Loucy (cell line): ENCODE measurements around the gene MAN1A2.

Experiments
- EZH2phosphoT487 ChIP-seq: fragments of 200-600 bp; IDR thresholded peaks from 2 replicates; pipeline ENCODE4 v1.6.1; 2018; ENCODE audit warnings: antibody characterized with exemption, mild to moderate bottlenecking, moderate library complexity, borderline replicate concordance
- TF ChIP-seq, protein P1 (sequence below): fragments of 200-600 bp; sonication (generic); conservative IDR thresholded peaks from 2 replicates; pipeline ENCODE4 v1.5.1; 2014; ENCODE audit warnings: mild to moderate bottlenecking, antibody characterized with exemption, low read length

DNA sequence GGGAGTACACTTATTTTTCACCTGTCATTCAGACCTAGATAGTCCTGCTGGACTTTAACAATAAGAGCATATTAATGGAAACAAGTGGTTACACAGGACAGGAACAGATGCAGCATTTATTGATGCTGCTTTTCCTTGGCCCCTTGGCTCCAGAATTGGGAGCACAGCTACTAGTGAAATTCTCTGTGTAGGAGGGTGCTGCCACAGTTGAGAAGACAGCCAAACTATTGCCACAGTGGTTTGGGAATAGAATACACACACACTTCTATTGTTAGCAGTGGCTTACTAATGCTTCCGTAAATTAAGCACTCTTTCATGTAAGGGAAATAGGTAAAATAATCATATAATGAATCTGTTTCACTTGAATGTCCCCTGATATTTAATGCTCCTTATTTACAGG, 133.3 kb downstream of the MAN1A2 start:
- TF ChIP-seq EZH2phosphoT487, result no peak
- TF ChIP-seq, protein P1, sequence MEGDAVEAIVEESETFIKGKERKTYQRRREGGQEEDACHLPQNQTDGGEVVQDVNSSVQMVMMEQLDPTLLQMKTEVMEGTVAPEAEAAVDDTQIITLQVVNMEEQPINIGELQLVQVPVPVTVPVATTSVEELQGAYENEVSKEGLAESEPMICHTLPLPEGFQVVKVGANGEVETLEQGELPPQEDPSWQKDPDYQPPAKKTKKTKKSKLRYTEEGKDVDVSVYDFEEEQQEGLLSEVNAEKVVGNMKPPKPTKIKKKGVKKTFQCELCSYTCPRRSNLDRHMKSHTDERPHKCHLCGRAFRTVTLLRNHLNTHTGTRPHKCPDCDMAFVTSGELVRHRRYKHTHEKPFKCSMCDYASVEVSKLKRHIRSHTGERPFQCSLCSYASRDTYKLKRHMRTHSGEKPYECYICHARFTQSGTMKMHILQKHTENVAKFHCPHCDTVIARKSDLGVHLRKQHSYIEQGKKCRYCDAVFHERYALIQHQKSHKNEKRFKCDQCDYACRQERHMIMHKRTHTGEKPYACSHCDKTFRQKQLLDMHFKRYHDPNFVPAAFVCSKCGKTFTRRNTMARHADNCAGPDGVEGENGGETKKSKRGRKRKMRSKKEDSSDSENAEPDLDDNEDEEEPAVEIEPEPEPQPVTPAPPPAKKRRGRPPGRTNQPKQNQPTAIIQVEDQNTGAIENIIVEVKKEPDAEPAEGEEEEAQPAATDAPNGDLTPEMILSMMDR, result no peak
